Peyer's patch (tissue), 4 donors: ENCODE data around the gene TP73. TPM values are rescaled to one million over a fixed set of nuclear protein-coding genes. Genes with fewer than 3 reads are reported as not detected.

Source experiments
- DNase-seq, 3 donors: peaks; one replicate each; pipeline ENCODE4 v3.0.0-alpha.2; 2017 to 2019
- H3K27ac ChIP-seq, 4 donors: fragments of 200-600 bp; sonication (generic); one replicate each; pipeline ENCODE4 v1.5.1; 2016 to 2019
- H3K27me3 ChIP-seq, 2 donors: fragments of 200-600 bp; sonication (generic); one replicate each; pipeline ENCODE4 v1.5.1; 2019
- H3K36me3 ChIP-seq, 3 donors: fragments of 200-600 bp; sonication (generic); one replicate each; pipeline ENCODE4 v1.5.1; 2016 to 2019
- H3K4me1 ChIP-seq, 4 donors: fragments of 200-600 bp; sonication (generic); one replicate each; pipeline ENCODE4 v1.5.1; 2016 to 2019
- H3K4me3 ChIP-seq, 4 donors: fragments of 200-600 bp; sonication (generic); 1 replicate in 3 of 4; 2 replicates in 1 of 4; pipeline ENCODE4 v1.5.1; 2016 to 2019; ENCODE audit warnings: mild to moderate bottlenecking in 1 of 4
- H3K9me3 ChIP-seq, 4 donors: fragments of 200-600 bp; sonication (generic); one replicate each; pipeline ENCODE4 v1.5.1; 2016 to 2019; ENCODE audit warnings: mild to moderate bottlenecking in 1 of 4
- POLR2A ChIP-seq, 2 donors: fragments of 450-650 bp; IDR thresholded peaks; one replicate each; pipeline ENCODE4 v1.5.1; 2017; ENCODE audit warnings: antibody characterized with exemption in 2 of 2, mild to moderate bottlenecking in 2 of 2, moderate library complexity in 2 of 2
- total RNA-seq, 4 donors: library from RNA; depleted of rRNA; stranded (reverse); fragments of >200 nt; gene quantifications; one replicate each; pipeline ENCODE4 v1.1.0, GENCODE V29; 2016
- TF ChIP-seq, protein P1 (sequence below), 6 experiments: fragments of 450-650 bp in 4 of 6; fragments of 200-600 bp in 2 of 6; sonication (generic) in 1 of 6; IDR thresholded peaks; one replicate each; pipeline ENCODE4 v1.5.1; 2017 to 2019; ENCODE audit warnings: antibody characterized with exemption in 6 of 6, mild to moderate bottlenecking in 3 of 6, moderate library complexity in 1 of 6

The TP73 gene
- total RNA-seq, 4 donors from 2014 or later: 0.38 TPM; not detected in 3

DNA sequence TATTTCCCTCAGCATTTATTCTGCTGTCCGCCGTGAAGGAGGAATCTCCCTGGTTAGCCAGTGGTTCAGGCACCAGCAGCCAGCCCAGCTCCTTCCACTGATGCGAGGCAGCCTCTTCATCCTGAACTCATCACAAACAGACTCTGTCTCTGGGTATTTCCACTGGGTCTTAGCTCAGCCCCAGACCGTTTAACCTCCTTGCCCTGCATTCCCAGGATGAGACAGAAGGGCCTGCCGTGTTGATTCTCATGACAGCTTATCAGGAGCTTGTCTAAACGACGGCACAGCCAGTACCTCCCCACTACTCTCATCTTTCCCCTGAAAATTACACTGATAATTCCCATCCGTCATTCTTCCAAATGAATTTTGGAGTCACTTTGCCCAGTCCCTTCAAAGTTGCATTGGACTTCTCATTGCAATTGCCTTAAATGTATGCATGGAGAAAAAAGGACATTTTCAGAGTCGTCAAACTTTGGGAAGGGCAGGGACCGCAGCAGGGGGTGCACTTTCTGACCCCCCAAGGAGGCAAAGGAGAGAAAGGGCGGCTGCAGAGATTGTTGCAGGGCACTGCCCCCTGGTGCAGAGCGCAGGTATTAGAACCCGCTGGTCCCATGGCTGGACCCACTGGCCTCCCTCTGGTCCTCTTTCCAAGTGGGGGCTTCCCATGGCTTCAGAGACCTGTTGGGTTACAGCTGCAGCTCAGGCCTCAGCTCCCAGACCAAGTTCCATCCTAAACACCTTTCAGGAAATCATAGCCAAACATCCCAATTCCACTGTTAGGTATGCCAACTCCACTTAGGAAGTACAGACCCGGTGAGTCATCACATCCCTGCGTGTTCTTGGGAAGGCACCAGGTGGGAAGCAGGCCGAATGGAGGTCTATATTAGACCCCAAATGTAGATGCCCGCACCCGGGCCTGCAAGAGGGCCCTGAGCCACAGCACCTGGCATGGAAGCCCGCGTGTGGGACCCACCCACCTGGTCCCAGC lies 37.3 kb upstream of the TP73 start:
- TF ChIP-seq, protein P1, sequence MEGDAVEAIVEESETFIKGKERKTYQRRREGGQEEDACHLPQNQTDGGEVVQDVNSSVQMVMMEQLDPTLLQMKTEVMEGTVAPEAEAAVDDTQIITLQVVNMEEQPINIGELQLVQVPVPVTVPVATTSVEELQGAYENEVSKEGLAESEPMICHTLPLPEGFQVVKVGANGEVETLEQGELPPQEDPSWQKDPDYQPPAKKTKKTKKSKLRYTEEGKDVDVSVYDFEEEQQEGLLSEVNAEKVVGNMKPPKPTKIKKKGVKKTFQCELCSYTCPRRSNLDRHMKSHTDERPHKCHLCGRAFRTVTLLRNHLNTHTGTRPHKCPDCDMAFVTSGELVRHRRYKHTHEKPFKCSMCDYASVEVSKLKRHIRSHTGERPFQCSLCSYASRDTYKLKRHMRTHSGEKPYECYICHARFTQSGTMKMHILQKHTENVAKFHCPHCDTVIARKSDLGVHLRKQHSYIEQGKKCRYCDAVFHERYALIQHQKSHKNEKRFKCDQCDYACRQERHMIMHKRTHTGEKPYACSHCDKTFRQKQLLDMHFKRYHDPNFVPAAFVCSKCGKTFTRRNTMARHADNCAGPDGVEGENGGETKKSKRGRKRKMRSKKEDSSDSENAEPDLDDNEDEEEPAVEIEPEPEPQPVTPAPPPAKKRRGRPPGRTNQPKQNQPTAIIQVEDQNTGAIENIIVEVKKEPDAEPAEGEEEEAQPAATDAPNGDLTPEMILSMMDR (IDR thresholded peaks at IDR 0.05): peak in 5 of 6 experiments; percentile 28 to 48 (median 46)
- TF ChIP-seq POLR2A (IDR thresholded peaks at IDR 0.05): no peak
- H3K9me3 ChIP-seq: no peaks in the 10 kb centered on the region
- DNase-seq: no peak

DNA sequence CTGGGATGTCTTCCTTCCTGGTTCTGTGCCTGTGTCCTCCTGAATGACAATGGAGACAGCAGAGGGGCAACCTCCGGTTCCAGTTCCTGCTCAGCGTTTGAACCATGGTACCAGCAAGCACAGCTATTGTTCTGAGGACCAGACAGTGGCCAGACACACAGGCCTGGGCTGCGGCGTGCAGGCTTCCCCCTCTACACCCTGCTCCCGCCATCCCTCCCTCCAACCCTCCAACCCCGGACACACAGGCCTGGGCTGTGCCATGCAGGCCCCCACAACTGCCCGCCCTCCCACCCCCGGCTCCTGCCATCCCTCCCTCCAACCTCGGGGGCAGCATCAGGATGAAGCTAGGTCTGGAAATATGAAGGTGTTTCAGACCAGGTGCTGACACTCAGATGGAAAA lies 35.5 kb upstream of the TP73 start:
- TF ChIP-seq, protein P1 (IDR thresholded peaks at IDR 0.05): no peak
- no peak for TF ChIP-seq POLR2A (IDR thresholded peaks at IDR 0.05)
- Histone ChIP-seq H3K4me3 (no peak overlapping the region), H3K27ac (no peak overlapping the region), H3K27me3 (no peaks in the 10 kb centered on the region), H3K4me1 (peaks cover 0 to 10% (median 2%) of the 10 kb centered on the region in 4 donors), H3K36me3 (no peaks in the 10 kb centered on the region), H3K9me3 (no peaks in the 10 kb centered on the region)
- no peak for DNase-seq

More for the DNA sequence above, 37.3 kb upstream of the TP73 start:
- no peaks in the 10 kb centered on the region for H3K27me3 ChIP-seq
- H3K4me3 ChIP-seq: no peak overlapping the region
- H3K36me3 ChIP-seq: no peaks in the 10 kb centered on the region
- H3K27ac ChIP-seq: no peak overlapping the region
- peaks cover 5 to 20% (median 17%) of the 10 kb centered on the region in 4 donors for H3K4me1 ChIP-seq

DNA sequence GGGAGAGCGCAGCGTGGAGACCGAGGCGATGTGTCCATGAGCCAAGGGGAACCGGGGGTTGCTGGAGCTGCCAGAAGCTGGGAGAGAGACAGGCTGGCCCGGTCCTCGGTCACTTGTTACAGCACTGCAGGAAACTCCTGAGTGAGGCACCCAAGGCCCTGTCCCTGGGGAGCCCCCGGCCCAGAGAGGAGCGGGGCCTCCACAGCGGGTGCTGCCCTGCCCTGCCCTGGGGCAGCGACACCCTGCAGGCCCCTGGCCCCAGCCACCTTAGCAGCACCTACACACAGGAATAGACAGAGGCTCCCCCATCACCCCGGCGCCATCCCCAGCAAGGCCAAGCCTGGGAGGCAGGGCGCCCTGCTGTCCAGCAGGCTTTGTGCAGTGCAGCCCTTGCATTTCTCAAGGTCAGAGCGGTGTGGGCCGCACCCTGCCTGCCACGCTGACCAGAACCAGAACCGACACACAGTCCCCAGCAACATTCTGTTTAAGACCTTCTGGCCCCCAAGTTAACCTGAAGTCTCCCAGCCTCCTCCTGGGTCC lies 34.4 kb upstream of the TP73 start:
- Histone ChIP-seq H3K27me3 (no peaks in the 10 kb centered on the region), H3K27ac (no peak overlapping the region), H3K4me3 (no peak overlapping the region), H3K9me3 (no peaks in the 10 kb centered on the region), H3K4me1 (peaks cover 0 to 15% (median 0%) of the 10 kb centered on the region in 4 donors), H3K36me3 (no peaks in the 10 kb centered on the region)
- no peak for DNase-seq
- no peak for TF ChIP-seq POLR2A (IDR thresholded peaks at IDR 0.05)
- TF ChIP-seq, protein P1 (IDR thresholded peaks at IDR 0.05): no peak

DNA sequence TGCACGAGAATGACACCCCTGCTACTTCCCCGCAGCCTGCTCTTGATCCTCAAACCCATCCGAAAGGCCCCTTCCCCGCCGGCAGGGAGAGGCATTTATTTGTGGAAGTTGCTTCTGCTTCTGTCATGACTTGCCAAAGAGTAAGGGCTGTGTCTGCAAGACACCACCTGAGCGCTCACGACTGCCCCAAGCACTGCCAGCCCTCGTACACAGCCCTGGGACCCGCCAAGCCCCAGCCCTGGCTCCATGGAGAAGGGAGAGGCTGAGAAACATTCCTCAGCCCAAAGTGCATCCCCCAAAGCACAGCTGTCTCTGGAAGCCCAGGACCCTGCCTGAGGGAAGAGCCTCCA lies 33.8 kb upstream of the TP73 start:
- Histone ChIP-seq H3K27ac (no peak overlapping the region), H3K4me1 (peaks cover 0 to 21% (median 2%) of the 10 kb centered on the region in 4 donors), H3K36me3 (no peaks in the 10 kb centered on the region), H3K9me3 (no peaks in the 10 kb centered on the region), H3K4me3 (no peak overlapping the region), H3K27me3 (no peaks in the 10 kb centered on the region)
- no peak for TF ChIP-seq POLR2A (IDR thresholded peaks at IDR 0.05)
- DNase-seq: no peak

DNA sequence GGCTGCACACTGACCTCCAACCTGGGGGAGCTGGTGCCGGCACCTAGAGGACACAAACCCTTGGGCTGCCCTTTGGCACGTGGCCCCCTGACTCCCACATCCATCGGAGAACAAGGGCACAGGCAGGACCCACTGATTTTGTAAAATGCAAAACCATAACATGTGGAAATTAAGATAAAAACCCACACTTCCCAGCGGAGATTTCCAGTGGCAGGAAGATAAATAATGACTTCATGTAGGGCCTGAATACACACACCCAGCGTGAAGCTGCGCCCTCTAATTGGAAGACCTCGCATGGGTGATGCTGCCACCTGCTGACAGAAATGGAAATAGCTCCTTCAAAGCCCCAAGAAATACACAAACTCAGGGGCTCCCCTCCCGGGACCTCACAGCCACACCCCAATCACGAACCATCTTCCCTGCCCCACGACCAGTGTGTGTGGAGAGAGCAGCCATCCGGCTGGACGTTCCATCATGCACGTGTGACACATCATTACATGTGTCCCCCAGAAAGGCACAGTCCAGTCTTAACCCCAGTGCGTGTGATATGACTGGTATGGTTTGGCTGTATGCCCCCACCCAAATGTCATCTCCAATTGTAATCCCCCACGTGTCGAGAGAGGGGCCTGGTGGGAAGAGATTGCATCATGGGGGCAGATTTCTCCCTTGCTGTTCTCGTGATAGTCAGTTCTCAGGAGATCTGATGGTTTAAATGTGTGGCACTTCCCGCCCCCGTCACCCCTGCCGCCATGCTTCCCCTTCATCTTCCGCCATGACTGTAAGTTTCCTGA lies 33.2 kb upstream of the TP73 start:
- Histone ChIP-seq H3K36me3 (no peaks in the 10 kb centered on the region), H3K9me3 (no peaks in the 10 kb centered on the region), H3K4me1 (peaks cover 0 to 26% (median 5%) of the 10 kb centered on the region in 4 donors), H3K4me3 (no peak overlapping the region), H3K27me3 (no peaks in the 10 kb centered on the region), H3K27ac (no peak overlapping the region)
- DNase-seq: peak; percentile 65 to 92 (median 78)
- TF ChIP-seq, protein P1 (IDR thresholded peaks at IDR 0.05): peak; percentile 75 to 84 (median 80)
- TF ChIP-seq POLR2A (IDR thresholded peaks at IDR 0.05): no peak
